ENCODE measurements around the gene INVS. TPM values are rescaled to one million over a fixed set of nuclear protein-coding genes. Genes with fewer than 3 reads are reported as not detected.

The INVS gene
- total RNA-seq, 1 donor from 2014 or later = 10.6 TPM

- intact Hi-C loops (cut with DNase I) = no loop called here
- no peak for DNase-seq (ENCODE audit: low spot score)
Measured at GRCh38 chr9:100170085-100170484, 71.0 kb downstream of the INVS start.

DNA sequence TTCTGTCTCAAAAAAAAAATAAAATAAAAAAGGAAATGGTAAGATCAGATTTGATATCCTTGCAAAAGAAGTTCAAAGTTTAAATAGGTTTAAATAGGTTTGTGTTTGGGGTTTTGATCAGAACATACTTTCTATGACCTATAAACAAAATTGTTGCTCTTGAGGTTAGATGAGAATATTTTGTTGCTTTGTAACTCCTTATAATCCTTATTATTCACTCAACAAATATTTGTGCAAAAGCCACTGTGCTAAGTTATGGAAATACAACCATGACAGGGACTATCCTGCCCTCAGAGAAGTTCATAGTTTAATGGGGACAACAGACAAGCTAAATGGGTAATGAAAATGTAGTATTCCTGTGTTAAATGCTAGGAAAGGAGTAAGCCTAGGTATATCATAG, 71.5 kb downstream of the INVS start:
- no peak for DNase-seq (ENCODE audit: low spot score)
- intact Hi-C loops (cut with DNase I) = no loop called here

DNA sequence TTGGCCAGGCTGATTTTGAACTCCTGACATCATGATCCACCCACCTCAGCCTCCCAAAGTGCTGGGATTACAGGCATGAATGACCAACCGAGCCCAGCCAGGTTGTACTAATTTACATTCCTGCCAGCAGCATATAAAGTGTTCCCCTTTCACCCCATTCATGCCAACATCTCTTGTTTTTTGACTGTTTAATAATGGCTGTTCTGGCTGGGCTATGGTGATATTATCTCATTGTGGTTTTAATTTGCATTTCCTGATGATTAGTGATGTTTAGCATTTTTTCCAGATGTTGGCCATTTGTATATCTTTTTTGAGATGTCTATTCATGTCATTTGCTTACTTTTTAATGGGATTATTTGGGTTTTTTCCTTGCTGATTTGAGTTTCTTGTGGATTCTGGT, 87.3 kb downstream of the INVS start:
- no peak for DNase-seq (ENCODE audit: low spot score)
- intact Hi-C loops (cut with DNase I) = no loop called here

DNA sequence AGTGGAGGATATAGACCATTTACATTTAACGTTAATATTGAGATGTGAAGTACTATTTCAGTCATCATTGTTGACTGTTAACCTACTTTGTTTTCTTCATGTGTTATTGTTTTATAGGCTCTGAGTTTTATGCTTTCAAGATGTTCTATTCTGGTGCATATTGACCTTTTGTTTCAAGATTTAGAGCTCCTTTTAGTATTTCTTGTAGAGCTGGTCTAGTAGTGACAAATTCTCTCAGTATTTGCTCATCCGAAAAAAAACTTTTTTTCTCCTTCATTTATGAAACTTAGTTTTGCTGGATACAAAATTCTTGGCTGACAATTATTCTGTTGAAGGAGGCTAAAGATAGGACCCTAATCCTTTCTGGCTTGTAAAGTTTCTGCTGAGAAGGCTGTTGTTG, 91.3 kb downstream of the INVS start:
- no peak for DNase-seq (ENCODE audit: low spot score)
- intact Hi-C loops (cut with DNase I) = no loop called here

GRCh38 chr9:100191264-100191663, 92.2 kb downstream of the INVS start:
- intact Hi-C loops (cut with DNase I) = no loop called here
- no peak for DNase-seq (ENCODE audit: low spot score)

DNA sequence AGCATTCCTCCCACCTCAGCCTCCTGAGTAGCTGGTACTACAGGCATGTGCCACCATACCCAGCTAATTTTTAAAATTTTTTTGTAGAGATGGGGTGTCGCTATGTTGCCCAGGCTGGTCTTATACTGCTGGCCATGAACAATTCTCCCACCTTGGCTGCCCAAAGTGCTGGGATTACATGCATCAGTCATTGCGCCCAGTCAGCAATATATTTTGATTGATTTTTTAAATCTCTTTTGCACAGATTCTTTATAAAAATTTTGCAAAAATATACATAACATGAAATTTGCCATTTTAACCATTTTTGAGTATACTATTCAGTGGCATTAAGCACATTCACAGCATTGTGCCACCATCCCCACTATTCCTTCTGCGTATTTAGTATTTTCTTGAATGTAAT, 94.0 kb downstream of the INVS start:
- intact Hi-C loops (cut with DNase I) = no loop called here
- DNase-seq (ENCODE audit: low spot score) = no peak

- intact Hi-C loops (cut with DNase I) = no loop called here
- DNase-seq (ENCODE audit: low spot score) = no peak
Measured at GRCh38 chr9:100196215-100196614, 97.2 kb downstream of the INVS start.

- intact Hi-C loops (cut with DNase I) = no loop called here
- DNase-seq (ENCODE audit: low spot score) = no peak
Measured at GRCh38 chr9:100196828-100197227, 97.8 kb downstream of the INVS start.

- intact Hi-C loops (cut with DNase I) = no loop called here
- no peak for DNase-seq (ENCODE audit: low spot score)
Measured at GRCh38 chr9:100197553-100197952, 98.5 kb downstream of the INVS start.

DNA sequence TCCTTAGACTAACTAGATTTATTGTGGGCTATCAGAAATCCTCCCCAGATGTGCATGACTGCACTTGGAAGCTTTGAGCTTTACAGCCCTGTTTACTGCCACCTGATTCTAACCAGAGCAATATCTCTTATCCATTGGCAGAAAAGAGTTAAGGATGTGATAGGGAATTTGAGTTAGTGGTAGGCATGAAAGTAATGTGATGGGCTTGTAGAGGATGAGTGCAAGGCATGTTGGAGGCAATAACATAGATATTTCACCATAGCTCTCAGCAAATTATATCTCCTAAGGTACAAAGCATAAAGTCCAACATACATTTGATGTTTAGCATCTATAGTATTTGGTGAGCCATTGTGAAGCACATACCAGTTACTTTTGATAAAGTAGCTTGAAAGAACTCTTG, 103.8 kb downstream of the INVS start:
- no peak for DNase-seq (ENCODE audit: low spot score)
- intact Hi-C loops (cut with DNase I) = loop anchor here (10.0 kb wide), 1 partner anchor 948 kb away; no protein-coding TSS in a partner anchor

GRCh38 chr9:100204796-100205195, 105.8 kb downstream of the INVS start:
- intact Hi-C loops (cut with DNase I) = loop anchor here (10.0 kb wide), 1 partner anchor 950 kb away; no protein-coding TSS in a partner anchor
- DNase-seq (ENCODE audit: low spot score) = no peak

DNA sequence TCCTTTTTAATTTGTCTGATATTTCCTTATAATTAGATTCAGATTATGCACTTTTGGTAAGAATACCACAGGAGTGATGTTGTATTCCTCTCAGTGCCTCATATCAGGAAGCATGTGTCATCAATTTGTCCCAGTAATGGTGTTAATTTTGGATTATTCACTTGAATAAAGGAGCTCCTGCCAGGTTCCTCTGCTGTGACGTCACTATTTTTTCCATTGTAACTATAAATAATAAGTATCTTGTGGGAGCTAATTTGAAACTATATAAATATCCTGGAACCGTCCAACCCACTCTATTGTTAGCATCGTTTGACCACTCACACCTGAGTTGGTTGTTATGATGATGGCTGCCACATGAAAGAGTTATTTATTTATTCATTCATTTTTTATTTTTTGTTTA, 107.9 kb downstream of the INVS start:
- intact Hi-C loops (cut with DNase I) = loop anchor here (10.0 kb wide), 1 partner anchor 952 kb away; no protein-coding TSS in a partner anchor

DNA sequence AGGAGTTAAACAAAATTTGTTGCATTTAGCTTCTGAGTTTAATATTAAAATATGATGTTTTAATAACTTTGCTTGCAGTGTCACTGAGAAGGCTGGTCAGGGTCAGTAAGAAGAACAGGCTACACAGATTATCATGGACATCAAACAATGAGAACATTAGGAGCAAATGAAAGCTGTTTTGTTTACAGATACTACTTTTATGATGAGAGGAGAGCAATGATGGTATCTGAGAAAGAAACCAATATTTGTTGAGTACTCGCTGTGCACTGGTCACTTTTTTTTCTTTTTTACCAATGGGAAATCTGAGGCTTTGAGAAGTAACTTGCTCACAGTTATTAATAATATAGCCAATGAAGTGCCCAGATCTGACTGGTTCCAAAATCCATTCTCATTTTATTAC, 109.6 kb downstream of the INVS start:
- intact Hi-C loops (cut with DNase I) = loop anchor here (10.0 kb wide), 1 partner anchor 954 kb away; no protein-coding TSS in a partner anchor
- no peak for DNase-seq (ENCODE audit: low spot score)

More for the DNA sequence above, 107.9 kb downstream of the INVS start:
- DNase-seq (ENCODE audit: low spot score) = no peak

- intact Hi-C loops (cut with DNase I) = no loop called here
- DNase-seq (ENCODE audit: low spot score) = no peak
Measured at GRCh38 chr9:100211476-100211875, 112.4 kb downstream of the INVS start.

- DNase-seq (ENCODE audit: low spot score) = no peak
- intact Hi-C loops (cut with DNase I) = no loop called here
Measured at GRCh38 chr9:100213730-100214477, 114.9 kb downstream of the INVS start.

- DNase-seq (ENCODE audit: low spot score) = peak; percentile 72
- intact Hi-C loops (cut with DNase I) = loop anchor here (2.0 kb wide), 1 partner anchor 187 kb away; no protein-coding TSS in a partner anchor
Measured at GRCh38 chr9:100216178-100216787, 117.2 kb downstream of the INVS start.

DNA sequence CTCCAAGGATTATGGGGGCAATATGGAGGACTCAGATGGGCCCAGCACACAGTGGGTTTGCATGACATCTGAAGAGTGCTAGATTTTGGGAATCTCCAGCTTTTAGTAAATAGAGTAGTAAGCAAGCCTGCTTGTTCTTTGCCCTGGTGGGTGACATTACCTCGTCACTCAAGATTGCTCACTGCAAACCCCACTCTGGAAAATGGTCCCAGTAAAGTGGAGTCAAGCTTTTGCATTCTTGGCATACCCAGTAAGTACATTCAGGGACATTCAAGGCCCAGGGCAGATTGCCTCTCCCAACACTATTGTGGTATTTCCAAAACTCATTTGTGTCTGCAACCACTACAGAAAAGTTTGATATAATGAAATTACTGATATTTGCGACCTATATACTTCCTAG, 118.5 kb downstream of the INVS start:
- no peak for DNase-seq (ENCODE audit: low spot score)
- intact Hi-C loops (cut with DNase I) = loop anchor here (2.0 kb wide), 1 partner anchor 189 kb away; no protein-coding TSS in a partner anchor

DNA sequence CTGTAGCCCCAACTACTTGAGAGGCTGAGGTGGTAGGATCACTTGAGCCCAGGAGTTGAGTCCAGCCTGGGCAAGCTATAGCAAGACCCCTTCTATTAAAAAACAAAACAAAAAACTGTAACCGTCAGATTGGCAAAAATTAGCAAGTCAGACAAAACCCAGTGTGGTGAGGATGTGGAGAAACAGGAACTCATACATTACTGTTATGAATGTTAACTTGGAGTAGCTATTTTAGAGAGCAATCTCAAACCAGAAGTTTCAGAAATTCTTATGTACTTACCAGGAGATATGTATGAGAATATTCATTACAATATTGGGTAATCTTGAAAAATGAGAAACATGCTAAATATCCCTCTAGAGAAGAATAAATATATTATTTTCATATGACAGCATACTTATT, 120.3 kb downstream of the INVS start:
- DNase-seq (ENCODE audit: low spot score) = no peak
- intact Hi-C loops (cut with DNase I) = no loop called here

DNA sequence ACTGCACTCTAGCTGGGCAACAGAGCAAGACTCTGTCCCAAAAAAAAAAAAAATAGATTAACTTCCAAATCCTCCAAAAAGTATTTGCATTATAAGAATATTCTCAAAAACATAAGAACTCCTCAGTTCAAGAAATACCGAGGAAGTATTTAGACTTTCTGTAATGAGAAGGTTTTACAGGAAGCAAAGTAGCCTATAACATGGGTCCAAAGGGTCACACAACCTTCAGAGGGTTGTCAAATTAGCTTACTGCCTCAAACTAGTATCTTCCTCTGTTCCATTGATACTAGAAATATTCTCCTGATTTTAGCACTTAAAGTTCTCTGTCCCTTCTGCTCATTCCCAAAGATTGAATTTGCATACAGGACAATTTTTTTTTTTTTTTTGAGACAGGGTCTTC, 121.9 kb downstream of the INVS start:
- intact Hi-C loops (cut with DNase I) = no loop called here

GRCh38 chr9:100221538-100221937, 122.5 kb downstream of the INVS start:
- intact Hi-C loops (cut with DNase I) = no loop called here
- no peak for DNase-seq (ENCODE audit: low spot score)

More for the DNA sequence above, 121.9 kb downstream of the INVS start:
- DNase-seq (ENCODE audit: low spot score) = no peak

DNA sequence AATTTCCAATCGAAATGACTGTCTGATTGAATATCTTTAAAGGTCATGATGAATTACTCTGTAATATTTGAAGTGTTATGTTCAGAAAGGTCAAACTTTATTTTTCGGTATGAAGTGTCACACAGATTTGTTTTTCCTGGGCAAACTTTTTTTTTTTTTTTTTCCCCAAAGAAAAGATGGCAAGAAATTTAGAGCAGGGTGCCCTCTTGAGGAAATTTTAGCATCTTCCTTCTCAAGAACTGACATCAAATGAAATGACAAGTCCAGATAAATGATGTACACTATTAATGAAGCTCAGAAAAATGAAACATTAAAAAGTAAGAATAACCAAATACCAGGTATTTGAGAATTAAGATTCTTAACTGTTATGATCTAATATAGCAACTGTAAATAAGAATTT, 123.6 kb downstream of the INVS start:
- intact Hi-C loops (cut with DNase I) = no loop called here

More for the DNA sequence above, 123.6 kb downstream of the INVS start:
- no peak for DNase-seq (ENCODE audit: low spot score)
